CD14-positive monocyte (primary cell): Measurements from ENCODE around the gene IL22RA1. TPM values are rescaled to one million over a fixed set of nuclear protein-coding genes. Genes with fewer than 3 reads are reported as not detected.

ENCODE experiments used
- DNase-seq, 3 donors: peaks; one replicate each; pipeline ENCODE4 v3.0.0-alpha.2; 2011 to 2022
- H2AFZ ChIP-seq: 2 replicates; pipeline ENCODE4 v1.6.0; 2012; ENCODE audit warnings: mild to moderate bottlenecking, low read depth, low read length, inconsistent platforms; ENCODE audit not compliant: insufficient read depth, poor library complexity, severe bottlenecking
- H3K27ac ChIP-seq, 2 donors: 1 replicate in 1 of 2; 2 replicates in 1 of 2; pipeline ENCODE4 v1.5.1; 2012 to 2013; ENCODE audit warnings: low read length in 2 of 2, control low read depth in 1 of 2, inconsistent platforms in 1 of 2, low read depth in 1 of 2, mild to moderate bottlenecking in 1 of 2
- H3K27me3 ChIP-seq, 2 donors: one replicate each; pipeline versions ENCODE4 v1.6.0 to v1.6.1; 2011 to 2013; ENCODE audit warnings: low read length in 2 of 2; ENCODE audit not compliant: control insufficient read depth in 2 of 2, insufficient read depth in 2 of 2
- H3K36me3 ChIP-seq, 2 donors: replicated peaks in 1 of 2; 1 replicate in 1 of 2; 2 replicates in 1 of 2; pipeline versions ENCODE4 v1.5.1 to v1.6.1; 2012 to 2013; ENCODE audit warnings: low read length in 2 of 2, control low read depth in 1 of 2, inconsistent platforms in 1 of 2, mild to moderate bottlenecking in 1 of 2; ENCODE audit not compliant: insufficient read depth in 2 of 2, control insufficient read depth in 1 of 2
- H3K4me1 ChIP-seq, 2 donors: 1 replicate in 1 of 2; 2 replicates in 1 of 2; pipeline versions ENCODE4 v1.5.1 to v1.6.1; 2012 to 2013; ENCODE audit warnings: low read length in 2 of 2, control low read depth in 1 of 2, inconsistent platforms in 1 of 2, mild to moderate bottlenecking in 1 of 2, moderate library complexity in 1 of 2; ENCODE audit not compliant: insufficient read depth in 2 of 2, control insufficient read depth in 1 of 2
- H3K4me2 ChIP-seq: replicated peaks from 2 replicates; pipeline ENCODE3; 2012; ENCODE audit warnings: low read length, moderate library complexity, mild to moderate bottlenecking; ENCODE audit not compliant: poor library complexity, severe bottlenecking; ENCODE audit errors: extremely low read depth
- H3K4me3 ChIP-seq, 3 experiments: fragments of 200-600 bp in 1 of 3; sonication (generic) in 1 of 3; replicated peaks in 1 of 3; 1 replicate in 2 of 3; 2 replicates in 1 of 3; pipeline ENCODE4 v1.5.1; 2011 to 2013; ENCODE audit warnings: low read length in 3 of 3, mild to moderate bottlenecking in 3 of 3, control low read depth in 2 of 3, low read depth in 2 of 3, inconsistent platforms in 1 of 3, moderate library complexity in 1 of 3
- H3K79me2 ChIP-seq: 2 replicates; pipeline ENCODE4 v1.6.0; 2012; ENCODE audit warnings: mild to moderate bottlenecking, control low read depth, inconsistent platforms, low read length, moderate library complexity; ENCODE audit not compliant: insufficient read depth
- H3K9ac ChIP-seq: 2 replicates; pipeline ENCODE4 v1.6.0; 2017; ENCODE audit warnings: low read length, mild to moderate bottlenecking; ENCODE audit not compliant: insufficient read depth, poor library complexity, severe bottlenecking
- H3K9me3 ChIP-seq, 2 donors: replicated peaks in 1 of 2; 1 replicate in 1 of 2; 2 replicates in 1 of 2; pipeline versions ENCODE4 v1.5.1 to v1.6.1; 2012 to 2013; ENCODE audit warnings: low read length in 2 of 2, control low read depth in 1 of 2; ENCODE audit not compliant: control insufficient read depth in 1 of 2, insufficient read depth in 1 of 2
- H4K20me1 ChIP-seq: 2 replicates; pipeline ENCODE4 v1.6.0; 2012; ENCODE audit warnings: mild to moderate bottlenecking, low read length, control low read depth, moderate library complexity; ENCODE audit not compliant: insufficient read depth
- H3K27ac Mint-ChIP-seq, 7 donors: one replicate each; pipeline ENCODE4 v1.8.0; 2020; ENCODE audit warnings: mild to moderate bottlenecking in 7 of 7, mixed read lengths in 7 of 7, moderate library complexity in 6 of 7, inconsistent platforms in 2 of 7
- H3K27me3 Mint-ChIP-seq, 3 donors: one replicate each; pipeline ENCODE4 v1.8.0; 2021 to 2022; ENCODE audit warnings: low read depth in 3 of 3, mild to moderate bottlenecking in 3 of 3, mixed read lengths in 3 of 3, moderate library complexity in 3 of 3, inconsistent platforms in 1 of 3
- H3K36me3 Mint-ChIP-seq, 2 donors: one replicate each; pipeline ENCODE4 v1.8.0; 2020; ENCODE audit warnings: mixed read lengths in 2 of 2, inconsistent platforms in 1 of 2, mild to moderate bottlenecking in 1 of 2
- H3K4me1 Mint-ChIP-seq: one replicate; pipeline ENCODE4 v1.8.0; 2020; ENCODE audit warnings: mild to moderate bottlenecking, mixed read lengths
- H3K4me3 Mint-ChIP-seq, 2 donors: one replicate each; pipeline ENCODE4 v1.8.0; 2020; ENCODE audit warnings: mild to moderate bottlenecking in 2 of 2, mixed read lengths in 2 of 2, moderate library complexity in 1 of 2
- H3K9me3 Mint-ChIP-seq, 7 donors: one replicate each; pipeline ENCODE4 v1.8.0; 2020 to 2022; ENCODE audit warnings: mixed read lengths in 7 of 7, mild to moderate bottlenecking in 6 of 7, moderate library complexity in 6 of 7, inconsistent platforms in 2 of 7
- WGBS: methylation state at CpG from one replicate; pipeline ENCODE4 v1.1.5; 2013; ENCODE audit warnings: missing lambda C conversion rate; ENCODE audit not compliant: insufficient coverage; 5-methylcytosine and 5-hydroxymethylcytosine counted together
- intact Hi-C, 2 donors: fragments of 100-400 bp; cut with micrococcal nuclease; formaldehyde crosslinking; loops; one replicate each; pipeline versions ENCODE4 v1.15.0 to v1.15.1; 2023
- polyA plus RNA-seq, 3 donors: library from polyadenylated mRNA; depleted of rRNA in 1 of 3; unstranded in 2 of 3; stranded (reverse) in 1 of 3; fragments of 300-500 nt in 2 of 3; fragments of >200 nt in 1 of 3; fragmentation: Illumina TruSeq in 2 of 3; gene quantifications; 1 replicate in 2 of 3; 2 replicates in 1 of 3; pipeline ENCODE4 v1.2.3, GENCODE V29; 2012 to 2021
- TF ChIP-seq, protein P1 (sequence below): fragments of 200-600 bp; IDR thresholded peaks from one replicate; pipeline ENCODE4 v1.8.0; 2022; ENCODE audit warnings: antibody characterized with exemption, mild to moderate bottlenecking

IL22RA1 gene
- polyA plus RNA-seq, 3 donors = not detected

GRCh38 chr1:24150234-24151174 lies 7.6 kb upstream of the IL22RA1 start:
- DNase-seq = peak; percentile 66 to 77 (median 70)
- Histone ChIP-seq H3K36me3 (no peaks in the 10 kb centered on the region), H3K9me3 (no peaks in the 10 kb centered on the region), H3K27me3 (peaks cover 13 to 33% of the 10 kb centered on the region in 2 donors), H3K4me3 (no peak overlapping the region), H2AFZ (no peak overlapping the region), H3K27ac (no peak overlapping the region), H3K79me2 (no peaks in the 10 kb centered on the region), H4K20me1 (no peaks in the 10 kb centered on the region), H3K4me2 (no peak overlapping the region), H3K9ac (no peak overlapping the region), H3K4me1 (peaks cover 10% of the 10 kb centered on the region in 2 donors)
- Mint-ChIP-seq H3K27ac (peak overlapping the region in 4 of 7 donors; percentile 37 to 84 (median 59)), H3K9me3 (no peaks in the 10 kb centered on the region), H3K4me1 (peaks cover 14% of the 10 kb centered on the region), H3K36me3 (no peaks in the 10 kb centered on the region), H3K27me3 (peaks cover 43 to 55% (median 43%) of the 10 kb centered on the region in 3 donors), H3K4me3 (peak overlapping the region; percentile 25 to 88)
- TF ChIP-seq, protein P1, sequence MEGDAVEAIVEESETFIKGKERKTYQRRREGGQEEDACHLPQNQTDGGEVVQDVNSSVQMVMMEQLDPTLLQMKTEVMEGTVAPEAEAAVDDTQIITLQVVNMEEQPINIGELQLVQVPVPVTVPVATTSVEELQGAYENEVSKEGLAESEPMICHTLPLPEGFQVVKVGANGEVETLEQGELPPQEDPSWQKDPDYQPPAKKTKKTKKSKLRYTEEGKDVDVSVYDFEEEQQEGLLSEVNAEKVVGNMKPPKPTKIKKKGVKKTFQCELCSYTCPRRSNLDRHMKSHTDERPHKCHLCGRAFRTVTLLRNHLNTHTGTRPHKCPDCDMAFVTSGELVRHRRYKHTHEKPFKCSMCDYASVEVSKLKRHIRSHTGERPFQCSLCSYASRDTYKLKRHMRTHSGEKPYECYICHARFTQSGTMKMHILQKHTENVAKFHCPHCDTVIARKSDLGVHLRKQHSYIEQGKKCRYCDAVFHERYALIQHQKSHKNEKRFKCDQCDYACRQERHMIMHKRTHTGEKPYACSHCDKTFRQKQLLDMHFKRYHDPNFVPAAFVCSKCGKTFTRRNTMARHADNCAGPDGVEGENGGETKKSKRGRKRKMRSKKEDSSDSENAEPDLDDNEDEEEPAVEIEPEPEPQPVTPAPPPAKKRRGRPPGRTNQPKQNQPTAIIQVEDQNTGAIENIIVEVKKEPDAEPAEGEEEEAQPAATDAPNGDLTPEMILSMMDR = peak; percentile 96
- intact Hi-C loops = loop anchor here (1.0 to 5.0 kb wide), 3 partner anchors 37 to 241 kb away; partner anchors contain the start of gene IFNLR1 (in 1 of the 2)
- 21% methylated on average over 26 of the region's 36 CpGs for WGBS

- no peaks in the 10 kb centered on the region for H3K36me3 ChIP-seq
- DNase-seq = peak; percentile 75 to 81 (median 76)
- WGBS = 23% methylated on average over 4 of the region's 5 CpGs
- intact Hi-C loops = loop anchor here (1.0 to 5.0 kb wide), 3 partner anchors 37 to 241 kb away; partner anchors contain the start of gene IFNLR1 (in 1 of the 2)
- no peak overlapping the region for H3K27ac ChIP-seq
- no peak overlapping the region for H3K9ac ChIP-seq
- Mint-ChIP-seq H3K4me3 (no peak overlapping the region), H3K27ac (peak overlapping the region in 4 of 7 donors; percentile 14 to 84 (median 52)), H3K9me3 (no peaks in the 10 kb centered on the region), H3K27me3 (peaks cover 42 to 59% (median 43%) of the 10 kb centered on the region in 3 donors), H3K4me1 (peaks cover 14% of the 10 kb centered on the region), H3K36me3 (no peaks in the 10 kb centered on the region)
- TF ChIP-seq, protein P1 = no peak
- no peaks in the 10 kb centered on the region for H3K9me3 ChIP-seq
- H2AFZ ChIP-seq = no peak overlapping the region
- H4K20me1 ChIP-seq = no peaks in the 10 kb centered on the region
- H3K27me3 ChIP-seq = peaks cover 13 to 33% of the 10 kb centered on the region in 2 donors
- H3K79me2 ChIP-seq = no peaks in the 10 kb centered on the region
- peaks cover 10% of the 10 kb centered on the region in 2 donors for H3K4me1 ChIP-seq
- no peak overlapping the region for H3K4me3 ChIP-seq
- no peak overlapping the region for H3K4me2 ChIP-seq
Measured at GRCh38 chr1:24149866-24150233, 6.9 kb upstream of the IL22RA1 start.
